H1 (cell line): ENCODE measurements around the gene MARCKS. TPM values are rescaled to one million over a fixed set of nuclear protein-coding genes. Genes with fewer than 3 reads are reported as not detected.

ENCODE experiments used
- CTCF ChIA-PET: fragments of 300-600 bp; sonication (Branson Sonifier 250); formaldehyde crosslinking; loops from one replicate; lab custom pipeline; 2021; ENCODE audit not compliant: partially characterized antibody; lab: Charles Lee
- POLR2A ChIA-PET: fragments of 300-600 bp; sonication (Branson Sonifier 250); formaldehyde crosslinking; loops from one replicate; lab custom pipeline; 2021; ENCODE audit warnings: inconsistent platforms; ENCODE audit not compliant: partially characterized antibody; lab: Charles Lee
- DNase-seq, 2 experiments: peaks; one replicate each; pipeline versions ENCODE4 v3.0.0 to v3.0.0-alpha.2; 2010 to 2022; ENCODE audit warnings: low spot score in 2 of 2, low read depth in 1 of 2, mixed read lengths in 1 of 2
- FAIRE-seq: peaks from 2 replicates; lab custom pipeline; 2011; peaks lifted over from hg19 to GRCh38; lab: Jason Lieb, UNC
- H2AFZ ChIP-seq: 2 replicates; pipeline ENCODE4 v1.8.1; 2012; ENCODE audit warnings: low read length, inconsistent platforms
- H2AK5ac ChIP-seq: 2 replicates; pipeline ENCODE4 v1.6.1; 2013; ENCODE audit warnings: low read depth, low read length
- H2BK120ac ChIP-seq: replicated peaks from 2 replicates; pipeline ENCODE3; 2013; ENCODE audit warnings: low read depth, low read length, inconsistent platforms
- H2BK12ac ChIP-seq: 2 replicates; pipeline ENCODE4 v1.6.1; 2013; ENCODE audit warnings: low read depth, low read length
- H2BK15ac ChIP-seq: 2 replicates; pipeline ENCODE4 v1.6.1; 2013; ENCODE audit warnings: low read length
- H2BK20ac ChIP-seq: 2 replicates; pipeline ENCODE4 v1.6.1; 2013; ENCODE audit warnings: low read length
- H2BK5ac ChIP-seq: 2 replicates; pipeline ENCODE4 v1.6.1; 2013; ENCODE audit warnings: low read depth, low read length
- H3K14ac ChIP-seq: 2 replicates; pipeline ENCODE4 v1.6.1; 2013; ENCODE audit warnings: inconsistent platforms; ENCODE audit not compliant: insufficient read length
- H3K18ac ChIP-seq: 2 replicates; pipeline ENCODE4 v1.6.1; 2013; ENCODE audit warnings: low read length; ENCODE audit errors: extremely low read depth
- H3K23ac ChIP-seq: 2 replicates; pipeline ENCODE4 v1.6.1; 2013; ENCODE audit warnings: inconsistent platforms; ENCODE audit not compliant: insufficient read length
- H3K23me2 ChIP-seq: 2 replicates; pipeline ENCODE4 v1.6.1; 2013; ENCODE audit warnings: low read depth, low read length
- H3K27ac ChIP-seq: 2 replicates; pipeline ENCODE4 v1.6.1; 2011; ENCODE audit warnings: low read depth, low read length, inconsistent platforms
- H3K27me3 ChIP-seq, 4 experiments: replicated peaks in 1 of 4; 1 replicate in 1 of 4; 2 replicates in 3 of 4; pipeline versions ENCODE4 v1.6.1 to v1.8.1; 2011 to 2013; ENCODE audit warnings: low read length in 3 of 4, mild to moderate bottlenecking in 3 of 4, inconsistent platforms in 2 of 4, mixed read lengths in 2 of 4, moderate library complexity in 1 of 4; ENCODE audit not compliant: control insufficient read depth in 3 of 4, insufficient read depth in 3 of 4; ENCODE audit errors: extremely low read depth in 1 of 4
- H3K36me3 ChIP-seq, 4 experiments: 2 replicates each; pipeline versions ENCODE4 v1.6.1 to v1.8.1; 2011 to 2013; ENCODE audit warnings: mild to moderate bottlenecking in 4 of 4, low read length in 3 of 4, moderate library complexity in 2 of 4, control low read depth in 1 of 4, inconsistent platforms in 1 of 4; ENCODE audit not compliant: insufficient read depth in 4 of 4, control insufficient read depth in 2 of 4
- H3K4ac ChIP-seq: replicated peaks from 2 replicates; pipeline ENCODE3; 2013; ENCODE audit warnings: low read length, low read depth, mixed read lengths, inconsistent platforms; ENCODE audit not compliant: insufficient read length
- H3K4me1 ChIP-seq, 4 experiments: replicated peaks in 1 of 4; 1 replicate in 1 of 4; 2 replicates in 3 of 4; pipeline versions ENCODE4 v1.6.1 to v1.8.1; 2011 to 2013; ENCODE audit warnings: low read length in 3 of 4, inconsistent platforms in 2 of 4, mixed read lengths in 1 of 4; ENCODE audit not compliant: insufficient read depth in 4 of 4, control insufficient read depth in 3 of 4
- H3K4me2 ChIP-seq, 2 experiments: 2 replicates each; pipeline versions ENCODE4 v1.6.1 to v1.8.1; 2011 to 2013; ENCODE audit warnings: low read depth in 2 of 2, low read length in 2 of 2, control low read depth in 1 of 2, inconsistent platforms in 1 of 2, mild to moderate bottlenecking in 1 of 2; ENCODE audit not compliant: insufficient read depth in 1 of 2
- H3K4me3 ChIP-seq, 4 experiments: fragments of 200-600, 300-600 bp in 1 of 4; sonication (generic), shearing (Covaris generic), sonication (Bioruptor Twin) in 1 of 4; 2 replicates each; pipeline versions ENCODE4 v1.5.1 to v1.8.1; 2011 to 2016; ENCODE audit warnings: low read length in 4 of 4, low read depth in 3 of 4, control low read depth in 2 of 4, inconsistent platforms in 2 of 4, mild to moderate bottlenecking in 2 of 4, mixed read lengths in 1 of 4, moderate library complexity in 1 of 4; ENCODE audit not compliant: insufficient read depth in 2 of 4; ENCODE audit errors: extremely low read depth in 1 of 4
- H3K56ac ChIP-seq: replicated peaks from 2 replicates; pipeline ENCODE3; 2013; ENCODE audit warnings: low read depth, mild to moderate bottlenecking, mixed read lengths, low read length, inconsistent platforms; ENCODE audit not compliant: insufficient read length
- H3K79me1 ChIP-seq: 2 replicates; pipeline ENCODE4 v1.6.1; 2013; ENCODE audit warnings: low read depth, low read length, control low read depth
- H3K79me2 ChIP-seq, 2 experiments: 2 replicates each; pipeline versions ENCODE4 v1.6.1 to v1.8.1; 2012 to 2013; ENCODE audit warnings: low read length in 2 of 2, mild to moderate bottlenecking in 2 of 2, inconsistent platforms in 1 of 2; ENCODE audit not compliant: insufficient read depth in 2 of 2, control insufficient read depth in 1 of 2
- H3K9ac ChIP-seq, 4 experiments: replicated peaks in 1 of 4; 1 replicate in 1 of 4; 2 replicates in 3 of 4; pipeline versions ENCODE4 v1.6.1 to v1.8.1; 2011 to 2013; ENCODE audit warnings: low read depth in 3 of 4, low read length in 3 of 4, control low read depth in 2 of 4, mild to moderate bottlenecking in 2 of 4, moderate library complexity in 2 of 4, inconsistent platforms in 1 of 4; ENCODE audit errors: extremely low read depth in 1 of 4
- H3K9me3 ChIP-seq, 2 experiments: 2 replicates each; pipeline versions ENCODE4 v1.6.1 to v1.8.1; 2012 to 2013; ENCODE audit warnings: mild to moderate bottlenecking in 2 of 2, moderate library complexity in 2 of 2, control low read depth in 1 of 2, inconsistent platforms in 1 of 2, low read depth in 1 of 2, low read length in 1 of 2, mixed read lengths in 1 of 2; ENCODE audit not compliant: insufficient read depth in 2 of 2
- H4K20me1 ChIP-seq, 2 experiments: replicated peaks in 1 of 2; 2 replicates each; pipeline versions ENCODE3 to v1.8.1; 2011 to 2013; ENCODE audit warnings: inconsistent platforms in 2 of 2, low read length in 2 of 2, mild to moderate bottlenecking in 1 of 2; ENCODE audit not compliant: insufficient read depth in 2 of 2, control insufficient read depth in 1 of 2
- H4K5ac ChIP-seq: 2 replicates; pipeline ENCODE4 v1.6.1; 2013; ENCODE audit warnings: low read length, low read depth, mixed read lengths, inconsistent platforms; ENCODE audit not compliant: insufficient read length
- H4K8ac ChIP-seq: 2 replicates; pipeline ENCODE4 v1.8.0; 2013; ENCODE audit warnings: mild to moderate bottlenecking, moderate library complexity, low read length, inconsistent platforms; ENCODE audit not compliant: insufficient read depth; ENCODE audit errors: extremely low read depth
- H4K91ac ChIP-seq: replicated peaks from 2 replicates; pipeline ENCODE3; 2013; ENCODE audit warnings: low read length, mixed read lengths, inconsistent platforms; ENCODE audit not compliant: insufficient read length
- BACH1 ChIP-seq: IDR thresholded peaks from 2 replicates; pipeline ENCODE4 v1.6.1; 2012; ENCODE audit warnings: low read length, improper control_type of control experiment
- EP300 ChIP-seq, 2 experiments: IDR thresholded peaks; 1 replicate in 1 of 2; 2 replicates in 1 of 2; pipeline ENCODE4 v1.6.1; 2011 to 2012; ENCODE audit warnings: low read depth in 2 of 2, low read length in 2 of 2, mild to moderate bottlenecking in 2 of 2, borderline replicate concordance in 1 of 2, inconsistent platforms in 1 of 2, moderate library complexity in 1 of 2
- NRF1 ChIP-seq: IDR thresholded peaks from 2 replicates; pipeline ENCODE4 v1.6.1; 2011; ENCODE audit warnings: mild to moderate bottlenecking, low read depth, low read length, improper control_type of control experiment
- POLR2A ChIP-seq, 2 experiments: IDR thresholded peaks; 1 replicate in 1 of 2; 2 replicates in 1 of 2; pipeline ENCODE4 v1.6.1; 2011; ENCODE audit warnings: low read depth in 2 of 2, low read length in 2 of 2, mild to moderate bottlenecking in 2 of 2; ENCODE audit errors: control extremely low read depth in 1 of 2
- POLR2AphosphoS5 ChIP-seq: IDR thresholded peaks from 2 replicates; pipeline ENCODE4 v1.6.1; 2011; ENCODE audit warnings: low read depth, low read length
- RBBP5 ChIP-seq: IDR thresholded peaks from 2 replicates; pipeline ENCODE4 v1.7.1; 2012; ENCODE audit warnings: low read depth, mild to moderate bottlenecking, inconsistent platforms, low read length, moderate library complexity, borderline replicate concordance
- SIN3A ChIP-seq, 2 experiments: IDR thresholded peaks in 1 of 2; conservative IDR thresholded peaks in 1 of 2; 2 replicates each; pipeline ENCODE4 v1.6.1; 2011 to 2012; ENCODE audit warnings: low read length in 2 of 2, improper control_type of control experiment in 1 of 2, low read depth in 1 of 2, mild to moderate bottlenecking in 1 of 2
- TAF1 ChIP-seq: IDR thresholded peaks from 2 replicates; pipeline ENCODE4 v1.6.1; 2011; ENCODE audit warnings: mild to moderate bottlenecking, low read depth, low read length
- TBP ChIP-seq: IDR thresholded peaks from 2 replicates; pipeline ENCODE4 v1.6.1; 2011; ENCODE audit warnings: low read depth, low read length, improper control_type of control experiment
- TCF12 ChIP-seq: IDR thresholded peaks from 2 replicates; pipeline ENCODE4 v1.6.1; 2011; ENCODE audit warnings: low read depth, mild to moderate bottlenecking, low read length
- YY1 ChIP-seq: IDR thresholded peaks from 2 replicates; pipeline ENCODE4 v1.6.1; 2011; ENCODE audit warnings: low read depth, mild to moderate bottlenecking, low read length
- ZNF274 ChIP-seq: IDR thresholded peaks from 2 replicates; pipeline ENCODE4 v1.7.0; 2012; ENCODE audit warnings: low read length, borderline replicate concordance; ENCODE audit errors: extremely low read depth
- WGBS, 2 experiments: shearing (Covaris generic) in 1 of 2; methylation state at CpG; one replicate each; pipeline versions ENCODE4 v1.1.6 to v1.1.7; 2013 to 2015; ENCODE audit warnings: low lambda C conversion rate in 2 of 2, mixed read lengths in 2 of 2, inconsistent platforms in 1 of 2, low coverage in 1 of 2, missing lambda C conversion rate in 1 of 2; ENCODE audit not compliant: insufficient replicate concordance in 2 of 2, insufficient coverage in 1 of 2, insufficient read length in 1 of 2; ENCODE audit errors: extremely low coverage in 1 of 2, missing lambda C conversion rate in 1 of 2; 5-methylcytosine and 5-hydroxymethylcytosine counted together
- polyA plus RNA-seq, 7 experiments: library from polyadenylated mRNA; depleted of rRNA in 3 of 7; stranded (reverse) in 5 of 7; unstranded in 2 of 7; fragments of >200 nt in 5 of 7; fragments of 200-250 nt in 2 of 7; gene quantifications; 1 replicate in 5 of 7; 2 replicates in 1 of 7; 4 replicates in 1 of 7; pipeline versions ENCODE4 v1.2.1 to v1.2.3, GENCODE V29; 2011 to 2013; ENCODE audit warnings: missing spikeins in 2 of 7, mixed read lengths in 2 of 7
- total RNA-seq: library from RNA; stranded (reverse); fragmentation: NEBNext Ultra II Directional; extraction: Animal tissue kit (Norgen Biotek cat#: 25700); gene quantifications from 2 replicates; pipeline ENCODE4 v1.2.1, GENCODE V29; 2021
- TF ChIP-seq, protein P1 (sequence below): IDR thresholded peaks from 2 replicates; pipeline ENCODE4 v1.6.1; 2011; ENCODE audit warnings: low read depth, mild to moderate bottlenecking, low read length; ENCODE audit not compliant: insufficient read depth
- TF ChIP-seq, protein P2 (sequence below): IDR thresholded peaks from 2 replicates; pipeline ENCODE4 v1.6.1; 2012; ENCODE audit warnings: inconsistent platforms

Gene MARCKS
- total and polyA plus RNA-seq, 2 of the 8 experiments (the other 6 are each of a cell fraction or from before 2014, with no cell fraction given) = 26.6 to 111 TPM

DNA sequence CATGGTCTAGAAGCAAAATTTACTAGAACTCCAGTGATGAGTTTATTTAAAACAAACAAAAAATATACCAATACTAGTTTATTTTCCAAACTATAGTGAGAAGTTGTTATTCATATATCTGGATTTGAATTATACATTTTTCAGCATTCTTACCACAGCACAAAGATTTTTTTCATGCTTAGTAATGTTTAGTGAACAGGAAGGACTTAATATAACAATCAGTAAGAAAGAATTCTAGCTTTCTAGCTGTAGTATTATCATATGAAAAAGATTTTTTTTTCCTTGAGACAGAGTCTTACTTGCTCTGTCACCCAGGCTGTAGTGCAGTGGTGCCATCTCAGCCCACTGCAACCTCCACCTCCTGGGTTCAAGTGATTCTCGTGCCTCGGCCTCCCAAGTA is 13.8 kb downstream of the MARCKS start:
- no peak for DNase-seq
- no peaks in the 10 kb centered on the region for H3K9me3 ChIP-seq
- H2AFZ ChIP-seq = no peak overlapping the region
- no peak overlapping the region for H3K4me3 ChIP-seq
- no peak overlapping the region for H3K4me2 ChIP-seq
- no peak overlapping the region for H4K91ac ChIP-seq
- no peaks in the 10 kb centered on the region for H3K79me2 ChIP-seq
- no peak overlapping the region for H3K27ac ChIP-seq
- no peak overlapping the region for H3K18ac ChIP-seq
- no peaks in the 10 kb centered on the region for H3K23me2 ChIP-seq
- no peak overlapping the region for H2BK120ac ChIP-seq
- H3K36me3 ChIP-seq = no peaks in the 10 kb centered on the region
- no peak overlapping the region for H2BK5ac ChIP-seq
- no peak overlapping the region for H3K14ac ChIP-seq
- H4K5ac ChIP-seq = no peak overlapping the region
- POLR2A ChIA-PET = interaction anchor here (0.7 kb wide), 1 partner anchor 380 kb away, joined by 3 read pairs; no protein-coding TSS in a partner anchor
- H2AK5ac ChIP-seq = no peak overlapping the region
- no peak overlapping the region for H3K56ac ChIP-seq
- H3K79me1 ChIP-seq = no peaks in the 10 kb centered on the region
- WGBS, 2 experiments = 87% methylated on average over 2 of the region's 2 CpGs; no CpG with 5 or more reads in 1 of the 2 experiments
- H3K23ac ChIP-seq = no peak overlapping the region
- no peaks in the 10 kb centered on the region for H3K27me3 ChIP-seq
- no peak overlapping the region for H2BK12ac ChIP-seq
- CTCF ChIA-PET = interaction anchor here (0.7 to 1.9 kb wide), 2 partner anchors 37 to 548 kb away, joined by 3 to 4 read pairs; no protein-coding TSS in a partner anchor
- FAIRE-seq = no peak
- H3K4me1 ChIP-seq = no peaks in the 10 kb centered on the region
- H3K9ac ChIP-seq = no peak overlapping the region
- no peaks in the 10 kb centered on the region for H4K20me1 ChIP-seq
- H4K8ac ChIP-seq = no peak overlapping the region
- no peak overlapping the region for H3K4ac ChIP-seq
- H2BK15ac ChIP-seq = no peak overlapping the region
- H2BK20ac ChIP-seq = no peak overlapping the region
- TF ChIP-seq EP300 (IDR thresholded peaks at IDR 0.05; ENCODE audit: borderline replicate concordance in 1 of 2, low read depth in 2 of 2, low read length in 2 of 2) = no peak
- no peak for TF ChIP-seq TBP
- no peak for TF ChIP-seq YY1
- TF ChIP-seq ZNF274 = no peak
- no peak for TF ChIP-seq NRF1
- TF ChIP-seq, protein P1, sequence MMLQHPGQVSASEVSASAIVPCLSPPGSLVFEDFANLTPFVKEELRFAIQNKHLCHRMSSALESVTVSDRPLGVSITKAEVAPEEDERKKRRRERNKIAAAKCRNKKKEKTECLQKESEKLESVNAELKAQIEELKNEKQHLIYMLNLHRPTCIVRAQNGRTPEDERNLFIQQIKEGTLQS = no peak
- TF ChIP-seq TCF12 = no peak
- TF ChIP-seq, protein P2, sequence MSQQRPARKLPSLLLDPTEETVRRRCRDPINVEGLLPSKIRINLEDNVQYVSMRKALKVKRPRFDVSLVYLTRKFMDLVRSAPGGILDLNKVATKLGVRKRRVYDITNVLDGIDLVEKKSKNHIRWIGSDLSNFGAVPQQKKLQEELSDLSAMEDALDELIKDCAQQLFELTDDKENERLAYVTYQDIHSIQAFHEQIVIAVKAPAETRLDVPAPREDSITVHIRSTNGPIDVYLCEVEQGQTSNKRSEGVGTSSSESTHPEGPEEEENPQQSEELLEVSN = no peak
- no peak for TF ChIP-seq POLR2AphosphoS5
- TF ChIP-seq SIN3A (conservative IDR thresholded peaks at IDR 0.05 in 1 of 2, IDR thresholded peaks at IDR 0.05 in 1 of 2; ENCODE audit: low read depth in 1 of 2, low read length in 2 of 2) = no peak
- no peak for TF ChIP-seq POLR2A (IDR thresholded peaks at IDR 0.05; ENCODE audit: control extremely low read depth in 1 of 2, low read depth in 2 of 2, low read length in 2 of 2)
- no peak for TF ChIP-seq RBBP5
- no peak for TF ChIP-seq BACH1
- no peak for TF ChIP-seq TAF1
